ENCODE results near the gene SHC4.
"Not testable (repeated sequence)": the region's sequence is repeated elsewhere in the genome, so short reads cannot be mapped to it uniquely, and the experiment has no call there.

Gene SHC4

DNA sequence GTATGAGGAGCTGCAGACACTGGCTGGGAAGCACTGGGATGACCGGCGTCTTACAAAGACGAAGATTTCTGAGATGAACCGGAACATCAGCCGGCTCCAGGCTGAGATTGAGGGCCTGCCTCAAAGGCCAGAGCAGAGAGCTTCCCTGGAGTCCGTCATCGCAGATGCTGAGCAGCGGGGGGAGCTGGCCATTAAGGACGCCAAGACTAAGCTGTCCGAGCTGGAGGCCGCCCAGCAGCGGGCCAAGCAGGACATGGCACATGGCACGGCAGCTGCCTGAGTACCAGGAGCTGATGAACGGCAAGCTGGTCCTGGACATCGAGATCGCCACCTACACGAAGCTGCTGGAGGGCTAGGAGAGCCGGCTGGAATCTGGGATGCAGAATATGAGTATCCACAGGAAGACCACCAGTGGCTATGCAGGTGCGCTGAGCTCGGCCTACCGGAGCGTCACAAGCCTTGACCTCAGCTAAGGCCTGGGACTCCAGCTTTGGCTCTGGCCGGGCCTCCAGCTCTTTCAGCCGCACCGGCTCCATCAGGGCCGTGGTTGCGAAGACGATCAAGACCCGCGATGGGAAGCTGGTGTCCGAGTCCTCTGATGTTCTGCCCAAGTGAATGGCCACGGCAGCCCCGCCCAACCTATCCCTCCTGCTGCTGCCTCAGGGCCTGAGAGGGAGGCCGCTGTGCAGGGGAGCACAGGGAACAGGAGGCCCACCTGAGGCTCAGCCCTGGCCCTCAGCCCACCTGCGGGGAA, 9.2 kb upstream of the SHC4 start:
- H3K4me3 ChIP-seq (ENCODE audit: low read length) = no peak overlapping the region
- no peak for DNase-seq (ENCODE audit: low read depth, low spot score)

DNA sequence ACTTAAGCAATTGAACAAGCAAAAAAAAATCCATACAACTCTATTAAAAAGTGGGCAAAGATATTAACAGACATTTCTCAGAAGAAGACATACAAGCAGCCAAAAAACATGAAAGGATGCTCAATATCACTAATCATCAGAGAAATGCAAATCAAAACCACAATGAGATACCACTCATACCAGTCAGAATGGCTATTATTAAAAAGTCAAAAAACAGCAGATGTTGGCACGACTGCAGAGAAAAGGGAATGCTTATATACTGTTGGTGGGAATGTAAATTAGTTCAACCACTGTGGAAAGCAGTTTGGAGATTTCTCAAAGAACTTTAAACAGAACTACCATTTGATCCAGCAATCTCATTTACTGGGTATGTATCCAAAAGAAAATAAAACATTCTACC, 7.2 kb upstream of the SHC4 start:
- DNase-seq (ENCODE audit: low read depth, low spot score); H3K4me3 ChIP-seq (ENCODE audit: low read length): not testable (repeated sequence)

DNA sequence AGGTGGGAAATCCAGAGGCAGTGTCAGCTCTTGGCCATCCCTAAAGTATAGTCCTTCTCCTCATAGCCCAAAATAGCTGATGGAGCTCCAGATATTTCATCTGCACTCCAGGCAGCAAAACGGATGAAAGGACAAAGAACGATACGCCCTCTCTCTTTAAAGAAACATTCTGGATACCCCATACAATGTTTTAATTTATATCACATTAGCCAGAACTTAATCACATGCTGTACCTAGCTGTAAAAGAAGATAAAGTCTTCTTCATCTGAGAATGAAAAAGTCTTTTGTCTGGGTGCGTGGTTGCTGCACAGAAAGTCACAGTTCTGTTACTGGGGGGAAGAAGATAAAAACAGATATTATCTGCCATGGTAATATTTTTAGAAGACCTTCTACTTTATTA, 4.3 kb upstream of the SHC4 start:
- H3K4me3 ChIP-seq (ENCODE audit: low read length) = no peak overlapping the region
- no peak for DNase-seq (ENCODE audit: low read depth, low spot score)

DNA sequence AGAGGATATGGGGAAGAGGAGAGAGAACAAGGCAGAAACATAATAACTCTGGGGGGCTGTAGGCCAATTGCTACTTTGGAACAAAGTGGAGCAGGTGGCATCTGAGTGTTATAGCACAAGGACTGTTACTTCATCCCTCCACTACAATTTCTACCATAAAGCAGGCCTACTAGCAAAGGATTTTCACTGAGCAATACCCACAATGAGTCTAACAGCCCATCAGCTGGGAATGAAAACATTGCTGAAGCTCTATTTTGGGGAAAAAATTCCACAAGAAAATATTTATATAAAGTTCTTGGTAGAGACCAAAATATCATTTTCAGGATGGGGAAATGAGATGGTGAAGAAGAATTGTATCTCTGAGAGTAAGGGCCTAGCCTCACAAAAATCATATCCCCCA, 3.6 kb upstream of the SHC4 start:
- no peak overlapping the region for H3K4me3 ChIP-seq (ENCODE audit: low read length)
- no peak for DNase-seq (ENCODE audit: low read depth, low spot score)

DNA sequence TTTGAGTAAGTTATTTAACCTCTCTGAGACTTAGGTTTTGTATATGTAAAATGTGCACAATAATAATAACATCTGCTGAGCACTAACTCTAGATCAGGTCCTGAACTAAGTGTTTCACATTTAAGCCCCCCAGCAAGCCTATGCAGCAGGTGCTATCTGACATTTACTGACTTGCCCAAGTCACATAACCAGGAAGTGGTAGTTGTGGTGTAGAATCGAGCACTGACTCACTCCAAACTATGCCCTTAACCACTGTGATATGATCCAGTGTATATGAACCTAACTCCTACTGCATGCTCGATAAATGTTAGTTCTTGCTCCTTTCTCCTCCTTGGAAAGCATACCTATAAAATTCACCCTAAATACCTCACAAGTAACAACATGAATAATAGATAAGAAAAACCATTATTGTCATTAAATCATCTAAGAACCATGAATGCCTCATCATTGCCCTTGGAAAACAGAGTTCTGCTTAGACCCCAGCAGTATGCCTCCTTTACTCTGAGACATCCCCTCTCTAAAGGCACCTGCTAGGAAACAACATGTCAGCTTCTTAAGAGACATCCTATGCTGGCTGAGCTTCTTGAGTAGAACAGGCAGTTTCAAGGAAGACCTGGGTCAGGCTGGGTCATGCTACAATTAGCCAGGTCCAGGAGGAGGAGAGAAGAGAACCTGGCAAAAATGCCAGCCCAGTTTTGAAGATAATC, 3.0 kb upstream of the SHC4 start:
- peak; percentile 94 for DNase-seq (ENCODE audit: low read depth, low spot score)
- H3K4me3 ChIP-seq (ENCODE audit: low read length) = no peak overlapping the region; the same call in 1 of the 2 replicates

DNA sequence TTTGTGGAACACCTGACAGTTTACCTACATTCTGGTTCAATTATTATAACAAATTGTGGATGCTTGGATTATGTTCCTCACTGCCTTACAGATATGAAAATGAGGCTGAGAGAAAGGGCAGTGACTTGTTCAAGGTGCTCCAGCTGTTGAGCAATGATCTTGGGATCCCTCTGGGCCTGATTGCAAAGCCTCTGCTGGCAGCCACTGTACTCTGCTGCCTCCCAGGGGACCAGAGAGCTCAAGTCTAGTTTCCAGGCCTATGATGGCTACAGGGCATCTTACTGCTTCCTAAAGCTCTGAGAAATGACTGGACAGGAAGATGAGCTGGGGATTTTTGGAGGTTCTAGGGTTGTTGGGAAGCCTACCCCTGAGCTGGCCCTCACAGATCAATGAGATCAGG, 2.3 kb upstream of the SHC4 start:
- H3K4me3 ChIP-seq (ENCODE audit: low read length) = no peak overlapping the region
- DNase-seq (ENCODE audit: low read depth, low spot score) = peak; percentile 58

DNA sequence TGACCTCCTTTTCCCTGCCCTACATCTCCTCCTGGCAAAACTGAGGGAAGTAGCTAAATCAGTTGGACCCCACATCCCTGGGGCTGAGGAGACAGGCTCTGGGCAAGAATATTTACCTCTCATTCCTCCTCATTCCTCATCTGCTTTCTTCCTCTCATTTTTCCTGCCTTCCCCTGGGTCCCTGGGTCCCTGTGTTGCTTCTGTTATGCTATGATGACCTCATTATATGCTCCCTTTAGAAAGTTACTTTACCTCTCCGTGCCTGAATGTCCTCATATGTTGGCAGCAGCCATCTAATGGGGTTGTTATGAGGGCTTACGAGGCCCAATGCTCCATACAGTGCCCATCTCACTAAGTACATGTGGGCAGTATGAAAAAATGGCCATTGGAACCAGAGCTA, 1.2 kb upstream of the SHC4 start:
- no peak overlapping the region for H3K4me3 ChIP-seq (ENCODE audit: low read length)
- DNase-seq (ENCODE audit: low read depth, low spot score) = no peak

DNA sequence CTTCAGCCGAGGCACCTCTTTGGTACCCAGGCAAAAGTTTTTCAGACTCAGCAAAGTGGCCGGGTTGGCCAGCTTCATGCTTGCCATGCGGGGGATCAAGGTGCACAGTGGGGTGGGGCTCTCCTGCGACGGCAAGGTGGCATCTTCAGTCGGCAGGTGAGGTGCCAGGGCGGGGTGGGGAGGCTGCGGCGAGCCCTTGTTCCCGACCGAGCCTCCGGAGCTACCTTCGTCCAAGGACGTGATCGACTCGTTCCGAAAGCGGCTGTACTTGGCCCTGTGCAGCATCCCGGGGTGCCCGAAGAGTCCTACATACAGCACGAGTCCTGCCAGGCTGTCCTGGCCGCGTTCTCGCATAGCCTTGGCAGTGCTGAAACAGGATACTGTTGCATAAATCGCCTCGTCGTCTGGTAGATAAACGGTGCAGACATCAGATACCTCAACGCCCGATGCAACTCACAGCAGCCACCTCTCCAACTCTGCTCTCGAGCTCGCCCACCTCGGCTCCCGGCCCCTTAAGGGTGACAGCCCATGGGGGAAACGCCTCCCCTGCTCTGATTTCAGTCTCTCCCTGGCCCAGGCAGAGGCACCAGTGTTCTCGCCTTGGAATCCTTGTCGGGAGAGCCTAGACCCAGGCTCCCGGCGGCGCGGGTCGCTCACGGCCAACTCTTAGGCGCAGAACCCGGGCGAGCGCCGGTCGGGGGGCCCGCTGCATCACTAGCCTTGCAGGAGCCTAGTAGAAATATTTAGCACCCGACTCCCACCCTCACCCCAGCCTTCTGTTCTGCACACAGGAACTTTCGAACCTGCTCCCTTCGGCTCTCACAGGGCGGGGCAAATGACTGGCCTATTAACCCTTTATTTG, 826 bp downstream of the SHC4 start:
- DNase-seq (ENCODE audit: low read depth, low spot score) = no peak
- no peak overlapping the region for H3K4me3 ChIP-seq (ENCODE audit: low read length)

DNA sequence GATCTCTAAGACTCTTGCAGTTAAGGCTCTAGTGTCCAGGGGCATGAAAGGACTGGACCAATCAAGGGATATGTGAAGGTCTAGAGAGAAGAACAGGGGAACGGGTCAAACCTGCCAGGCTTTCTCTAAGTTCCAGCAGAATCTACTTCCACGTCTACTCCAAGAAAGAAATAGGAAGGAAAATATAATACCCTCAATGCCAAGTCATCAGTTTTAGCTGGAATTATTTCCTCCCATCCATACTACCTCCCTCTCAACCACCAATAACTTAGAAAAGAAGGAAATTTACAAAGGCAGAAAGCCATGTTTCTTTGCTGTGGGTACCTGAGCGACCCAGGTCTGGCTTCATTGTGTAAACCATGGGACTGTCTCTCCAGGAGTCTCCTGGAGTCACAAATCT, 7.8 kb downstream of the SHC4 start:
- no peak overlapping the region for H3K4me3 ChIP-seq (ENCODE audit: low read length)

DNA sequence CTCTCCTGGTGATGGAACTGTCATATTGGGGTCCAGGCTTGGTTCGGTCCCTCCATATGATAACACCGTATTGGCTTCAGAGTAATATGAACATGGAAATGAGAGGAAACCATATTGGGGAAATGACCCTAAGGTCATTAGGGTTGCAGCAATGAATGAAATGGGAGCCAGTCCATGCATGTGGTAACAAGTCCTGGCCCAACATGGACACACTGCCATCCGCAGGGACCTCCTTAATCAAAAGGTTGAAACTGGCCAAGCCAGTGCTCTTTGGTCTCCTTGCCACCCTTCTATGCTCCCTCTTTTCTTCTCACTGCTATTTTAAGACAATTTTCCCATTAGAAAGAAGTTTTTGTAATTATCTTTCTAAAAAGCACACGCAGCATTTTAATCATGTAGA, 8.3 kb downstream of the SHC4 start:
- no peak overlapping the region for H3K4me3 ChIP-seq (ENCODE audit: low read length)
- DNase-seq (ENCODE audit: low read depth, low spot score) = no peak

More for the DNA sequence above, 7.8 kb downstream of the SHC4 start:
- no peak for DNase-seq (ENCODE audit: low read depth, low spot score)

DNA sequence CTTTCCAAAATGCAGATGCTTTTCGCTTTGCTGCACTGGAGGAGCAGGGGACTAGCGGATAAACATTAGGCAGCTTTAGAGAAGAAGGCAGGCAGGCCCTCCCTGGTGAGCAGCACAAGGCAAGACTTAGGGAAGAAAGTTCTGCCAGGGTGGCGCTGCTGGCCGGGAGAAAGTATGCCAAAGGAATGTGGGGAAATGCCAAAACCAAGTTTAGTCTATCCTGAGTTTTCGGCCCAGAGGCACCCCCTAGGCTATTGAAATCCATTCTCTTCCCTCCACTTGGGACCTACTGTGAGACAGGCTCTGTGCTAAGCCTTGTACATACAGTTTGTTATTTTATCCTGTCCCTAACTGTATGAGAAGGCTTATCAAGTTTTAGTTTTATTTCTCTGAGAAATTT, 9.2 kb downstream of the SHC4 start:
- no peak for DNase-seq (ENCODE audit: low read depth, low spot score)
- no peak overlapping the region for H3K4me3 ChIP-seq (ENCODE audit: low read length)

DNA sequence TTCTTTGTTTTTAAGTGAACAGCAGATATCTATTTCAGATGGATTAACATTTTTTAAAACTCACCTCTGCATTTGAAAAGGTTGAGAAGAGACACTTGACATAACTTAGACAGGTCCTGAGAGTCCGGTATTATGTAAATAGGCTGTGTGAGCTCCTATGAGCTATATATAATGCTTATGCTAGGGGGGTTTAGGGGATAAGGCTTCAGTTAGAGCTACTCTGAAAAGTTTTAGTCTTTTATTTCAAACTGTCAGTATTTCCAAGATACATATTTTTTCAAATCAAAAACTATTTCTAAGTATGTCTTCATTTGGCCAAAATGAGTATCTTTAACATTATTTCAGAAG, 16.9 kb downstream of the SHC4 start:
- no peak overlapping the region for H3K4me3 ChIP-seq (ENCODE audit: low read length)
- no peak for DNase-seq (ENCODE audit: low read depth, low spot score)

DNA sequence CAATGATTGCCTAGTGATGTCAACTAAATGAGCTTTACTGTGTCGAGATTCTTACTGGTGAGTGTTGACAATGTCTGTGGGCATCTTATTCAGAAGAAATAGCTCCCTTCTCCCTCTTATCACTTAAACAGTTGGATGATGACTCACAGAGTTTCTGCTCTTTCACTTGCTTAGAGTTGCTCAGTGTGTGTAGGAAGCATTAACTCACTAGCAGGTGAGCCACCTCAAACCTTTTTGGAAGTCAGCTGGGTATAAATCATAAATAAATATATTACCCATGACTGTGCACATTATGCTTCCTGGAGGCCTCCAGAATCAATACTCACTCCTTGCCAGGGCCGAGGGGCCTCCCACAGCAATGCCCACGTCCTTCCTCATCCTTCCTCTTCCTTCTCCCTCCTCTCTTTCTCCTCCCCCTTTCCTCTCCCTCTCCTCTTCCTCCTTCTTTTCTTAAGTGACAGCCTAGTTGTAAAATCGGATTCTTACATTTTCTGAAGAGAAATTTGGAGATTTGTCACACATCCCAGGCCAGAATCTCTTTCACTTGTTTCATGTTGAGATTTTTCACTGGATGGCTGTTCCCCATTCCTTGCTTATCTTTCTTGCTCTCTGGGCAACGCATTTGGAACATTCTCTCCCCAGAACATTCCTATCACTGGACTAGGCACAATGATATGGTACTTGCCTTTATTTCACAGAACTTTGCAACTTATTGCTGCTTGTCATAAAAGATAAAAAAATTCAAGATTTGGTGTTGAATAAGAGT, 17.5 kb downstream of the SHC4 start:
- no peak for DNase-seq (ENCODE audit: low read depth, low spot score)

DNA sequence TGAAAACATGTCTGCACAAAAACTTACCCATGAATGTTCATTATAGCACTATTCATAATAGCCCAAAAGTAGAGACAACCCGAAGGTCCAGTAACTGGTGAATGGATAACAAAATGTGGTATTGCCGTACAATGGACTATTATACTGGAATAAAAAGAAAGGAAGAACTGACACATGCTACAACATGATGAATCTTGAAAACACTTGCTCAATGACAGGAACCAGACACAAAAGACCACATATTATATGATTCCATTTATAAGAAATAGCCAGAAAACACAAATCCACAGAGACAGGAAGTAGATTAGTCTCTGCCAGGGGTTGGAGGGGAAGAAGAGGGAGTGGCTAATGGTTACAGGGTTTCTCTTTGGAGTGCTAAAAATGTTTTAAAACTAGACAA, 18.3 kb downstream of the SHC4 start:
- H3K4me3 ChIP-seq (ENCODE audit: low read length) = no peak overlapping the region
- no peak for DNase-seq (ENCODE audit: low read depth, low spot score)

More for the DNA sequence above, 17.5 kb downstream of the SHC4 start:
- H3K4me3 ChIP-seq (ENCODE audit: low read length) = no peak overlapping the region

DNA sequence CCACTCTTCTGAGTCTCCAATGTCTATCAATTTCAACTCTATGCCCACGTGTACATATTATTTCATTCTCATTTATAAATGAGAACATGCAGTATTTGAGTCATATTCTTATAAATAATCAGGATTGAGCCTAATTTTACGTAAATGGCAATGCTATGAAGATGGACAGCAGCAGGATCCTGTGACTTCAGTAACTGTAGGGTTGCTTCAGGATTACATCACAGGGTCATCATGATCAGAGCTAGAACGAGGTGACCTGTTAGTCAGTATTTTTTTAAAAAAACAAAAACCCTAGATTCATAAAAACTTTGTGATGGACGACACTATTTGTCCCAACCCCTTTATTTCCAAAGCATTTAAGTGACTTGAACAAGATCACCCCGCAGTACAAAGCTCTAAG, 21.8 kb downstream of the SHC4 start:
- DNase-seq (ENCODE audit: low read depth, low spot score) = no peak

DNA sequence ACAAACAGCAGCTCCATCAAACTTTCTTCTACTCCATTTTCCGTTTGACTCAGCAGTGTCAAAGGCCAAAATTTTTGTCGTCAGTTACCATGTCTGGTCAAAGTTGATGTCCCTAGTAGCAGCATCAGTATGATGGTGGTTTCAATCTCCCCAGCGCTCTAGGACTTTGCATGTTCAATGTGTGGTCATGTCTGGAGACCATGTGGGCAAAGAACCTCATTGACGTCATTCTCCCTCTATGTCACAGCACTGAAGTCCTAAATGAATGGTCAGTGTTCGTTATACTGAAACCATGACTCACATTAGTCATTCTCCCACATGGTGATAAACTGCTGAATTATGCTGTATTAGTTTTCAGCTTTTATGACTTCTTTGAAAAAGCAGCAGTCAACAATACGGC, 23.2 kb downstream of the SHC4 start:
- DNase-seq (ENCODE audit: low read depth, low spot score) = no peak
- no peak overlapping the region for H3K4me3 ChIP-seq (ENCODE audit: low read length)

More for the DNA sequence above, 21.8 kb downstream of the SHC4 start:
- H3K4me3 ChIP-seq (ENCODE audit: low read length) = no peak overlapping the region

DNA sequence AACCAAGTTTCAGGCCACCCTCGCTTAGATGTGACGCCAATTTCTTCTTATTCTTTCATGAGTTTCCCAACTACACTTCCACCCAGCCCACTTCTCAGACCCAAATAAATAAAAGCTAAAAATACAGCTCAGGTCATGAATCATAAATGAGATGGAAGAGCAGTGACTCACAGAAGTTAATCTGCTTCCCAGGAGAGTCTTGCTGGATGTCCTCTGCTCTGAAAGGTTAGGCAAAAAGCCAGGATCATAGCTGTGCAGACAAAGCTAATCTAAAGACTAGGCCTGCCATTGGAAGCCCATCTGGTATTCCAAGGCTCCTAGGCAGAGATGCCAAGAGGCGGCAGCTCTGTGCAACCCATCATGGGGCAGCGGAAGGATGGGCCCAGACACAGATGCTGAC, 24.1 kb downstream of the SHC4 start:
- no peak overlapping the region for H3K4me3 ChIP-seq (ENCODE audit: low read length)
- no peak for DNase-seq (ENCODE audit: low read depth, low spot score)

DNA sequence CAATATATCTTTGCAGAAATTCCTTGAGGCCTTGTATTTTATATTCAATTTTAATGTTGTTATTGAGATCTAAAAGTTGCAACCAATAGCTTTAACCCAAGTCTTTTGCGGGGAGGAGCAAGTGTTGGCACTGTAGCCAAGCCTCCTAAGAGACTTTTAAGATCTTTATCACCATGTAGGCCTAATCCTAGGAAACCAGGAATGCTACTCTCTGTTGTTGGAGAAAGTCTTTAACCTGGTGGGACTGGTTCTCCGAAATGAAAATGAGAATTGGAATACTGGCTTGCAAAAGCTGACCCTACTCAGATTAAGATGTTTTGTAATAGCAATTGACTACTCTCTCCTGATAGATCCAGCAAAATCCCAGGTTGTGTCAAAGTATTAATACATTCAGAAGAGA, 25.8 kb downstream of the SHC4 start:
- DNase-seq (ENCODE audit: low read depth, low spot score) = no peak
- no peak overlapping the region for H3K4me3 ChIP-seq (ENCODE audit: low read length)

DNA sequence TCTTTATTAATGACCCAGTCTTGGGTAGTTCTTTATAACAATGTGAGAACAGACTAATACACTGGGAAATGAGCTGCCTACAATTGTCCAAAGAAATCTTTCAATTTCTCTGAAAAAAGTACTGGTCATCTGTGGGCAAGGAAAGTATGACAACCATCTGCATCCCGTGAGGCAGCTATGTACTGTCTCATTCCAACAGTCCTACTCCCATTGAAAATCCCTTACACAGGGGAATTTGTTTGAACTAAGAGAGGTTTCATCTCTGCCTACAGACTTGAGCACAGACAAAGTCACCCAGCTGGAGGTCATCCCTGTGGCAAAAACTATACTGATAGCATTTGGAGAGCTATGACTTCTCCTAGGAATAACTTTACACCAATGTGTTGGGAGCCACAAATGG, 27.1 kb downstream of the SHC4 start:
- DNase-seq (ENCODE audit: low read depth, low spot score) = no peak
- no peak overlapping the region for H3K4me3 ChIP-seq (ENCODE audit: low read length)

All from Jurkat, Clone E6-1 (cell line).